ENCODE measurements around the gene MAPK6. TPM values are rescaled to one million over a fixed set of nuclear protein-coding genes. Genes with fewer than 3 reads are reported as not detected.
A peak's percentile ranks its signal among the peaks of the same experiment; 100 is the strongest.

The MAPK6 gene
- total and polyA plus RNA-seq, 9 of the 15 experiments (the other 6 are each of a cell fraction or from before 2014, with no cell fraction given): 28.5 to 97.1 (median 74.0) TPM

- no peak for TF ChIP-seq PRMT5 (CRISPR knock-in tag; IDR thresholded peaks at IDR 0.05)
- peak; percentile 56 for TF ChIP-seq L3MBTL2 (IDR thresholded peaks at IDR 0.05)
- TF ChIP-seq ARID1B (IDR thresholded peaks at IDR 0.05): peak; percentile 70
- peak; percentile 62; the same call in 1 of the 2 replicates for TF ChIP-seq ETV5 (CRISPR knock-in tag; IDR thresholded peaks at IDR 0.05; ENCODE audit: low read depth)
- no peak for TF ChIP-seq ZNF280A (IDR thresholded peaks at IDR 0.05; ENCODE audit: low read depth, partially characterized antibody)
- no peak for TF ChIP-seq CBX3 (IDR thresholded peaks at IDR 0.05; ENCODE audit: borderline replicate concordance in 1 of 2, low read length in 2 of 2)
- TF ChIP-seq ETV1 (tag; conservative IDR thresholded peaks at IDR 0.05; ENCODE audit: low read depth): peak; percentile 75
- TF ChIP-seq MTA3 (IDR thresholded peaks at IDR 0.05; ENCODE audit: borderline replicate concordance): no peak
- TF ChIP-seq SMAD3 (CRISPR knock-in tag; conservative IDR thresholded peaks at IDR 0.05): no peak
- peak; percentile 38; the same call in 1 of the 2 replicates for TF ChIP-seq CEBPB (tag; IDR thresholded peaks at IDR 0.05)
- no peak for TF ChIP-seq ZNF274 (IDR thresholded peaks at IDR 0.05; ENCODE audit: borderline replicate concordance, low read depth, low read length)
- no peak for TF ChIP-seq ZNF217 (CRISPR knock-in tag; IDR thresholded peaks at IDR 0.05)
- no peak for TF ChIP-seq RBM14 (IDR thresholded peaks at IDR 0.05; ENCODE audit: borderline replicate concordance, insufficient read depth, low read depth, low read length)
- TF ChIP-seq JUN (IDR thresholded peaks at IDR 0.05; ENCODE audit: borderline replicate concordance, low read depth, low read length): 0 out of 2 replicates have a peak, but pooled peaks have one; percentile 8
- no peak for TF ChIP-seq JUN (CRISPR knock-in tag; IDR thresholded peaks at IDR 0.05; ENCODE audit: borderline replicate concordance)
- TF ChIP-seq ERF (CRISPR knock-in tag; IDR thresholded peaks at IDR 0.05): no peak
- peak; percentile 41; the same call in 1 of the 2 replicates for TF ChIP-seq GABPA (tag; conservative IDR thresholded peaks at IDR 0.05; ENCODE audit: low read depth)
- no peak for TF ChIP-seq TBP (optimal IDR thresholded peaks at IDR 0.05; ENCODE audit: low read depth, low read length)
- TF ChIP-seq SRF (CRISPR knock-in tag; IDR thresholded peaks at IDR 0.05): no peak
- no peak for TF ChIP-seq CREM (IDR thresholded peaks at IDR 0.05; ENCODE audit: low read depth)
- peak; percentile 59; the same call in 1 of the 2 replicates for TF ChIP-seq SPI1 (IDR thresholded peaks at IDR 0.05; ENCODE audit: borderline replicate concordance, low read depth, low read length)
- TF ChIP-seq ZNF592 (IDR thresholded peaks at IDR 0.05): 0 out of 2 replicates have a peak, but pooled peaks have one; percentile 54
- no peak for TF ChIP-seq POLR2AphosphoS5 (IDR thresholded peaks at IDR 0.05; ENCODE audit: control insufficient read depth, insufficient read depth, low read depth, low read length)
- TF ChIP-seq RBFOX2 (IDR thresholded peaks at IDR 0.05; ENCODE audit: low read depth, low read length): no peak
Measured at GRCh38 chr15:52008698-52009434, 10.2 kb upstream of the MAPK6 start (continued).

Measured in K562 (cell line).